Naive thymus-derived CD8-positive, alpha-beta T cell (primary cell): ENCODE measurements around the gene GMIP. TPM values are rescaled to one million over a fixed set of nuclear protein-coding genes. Genes with fewer than 3 reads are reported as not detected.
"Not testable (repeated sequence)": the region's sequence is repeated elsewhere in the genome, so short reads cannot be mapped to it uniquely, and the experiment has no call there.

ENCODE experiments used
- ATAC-seq, 2 donors: fragments of 150-1000 bp; cut with Tn5 transposase in 1 of 2; sonication (Bioruptor Pico), chemical (Tn5 transposase) in 1 of 2; 1 replicate in 1 of 2; 2 replicates in 1 of 2; pipeline ENCODE4 v1.10.0; 2021; ENCODE audit warnings: mild to moderate bottlenecking in 2 of 2, moderate library complexity in 2 of 2
- POLR2A ChIA-PET: fragments of 350-600 bp; sonication (Branson Sonifier 250); formaldehyde crosslinking; loops from one replicate; lab custom pipeline; 2021; ENCODE audit warnings: antibody characterized with exemption; lab: Charles Lee
- DNase-seq, 10 donors: peaks; one replicate each; pipeline versions ENCODE4 v3.0.0 to v3.0.0-alpha.2; 2020 to 2022
- H3K27ac Mint-ChIP-seq, 10 donors: one replicate each; pipeline ENCODE4 v1.8.0; 2020 to 2022; ENCODE audit warnings: mild to moderate bottlenecking in 10 of 10, mixed read lengths in 10 of 10, moderate library complexity in 4 of 10, inconsistent platforms in 1 of 10
- H3K27me3 Mint-ChIP-seq, 5 donors: one replicate each; pipeline ENCODE4 v1.8.0; 2021 to 2022; ENCODE audit warnings: mixed read lengths in 5 of 5
- H3K36me3 Mint-ChIP-seq, 3 donors: one replicate each; pipeline ENCODE4 v1.8.0; 2020 to 2022; ENCODE audit warnings: mixed read lengths in 3 of 3, mild to moderate bottlenecking in 2 of 3, inconsistent platforms in 1 of 3
- H3K4me1 Mint-ChIP-seq, 4 donors: one replicate each; pipeline ENCODE4 v1.8.0; 2021 to 2022; ENCODE audit warnings: mixed read lengths in 4 of 4
- H3K4me3 Mint-ChIP-seq, 10 donors: one replicate each; pipeline ENCODE4 v1.8.0; 2020 to 2022; ENCODE audit warnings: mild to moderate bottlenecking in 10 of 10, mixed read lengths in 10 of 10, moderate library complexity in 6 of 10, inconsistent platforms in 1 of 10
- H3K9me3 Mint-ChIP-seq, 9 donors: one replicate each; pipeline ENCODE4 v1.8.0; 2020 to 2022; ENCODE audit warnings: mixed read lengths in 9 of 9, mild to moderate bottlenecking in 3 of 9, inconsistent platforms in 1 of 9, moderate library complexity in 1 of 9
- polyA plus RNA-seq, 3 donors: library from polyadenylated mRNA; unstranded; fragments of 300-500 nt; fragmentation: Illumina TruSeq; gene quantifications; one replicate each; pipeline ENCODE4 v1.2.3, GENCODE V29; 2021
- total RNA-seq, 8 experiments: library from RNA in 2 of 8; stranded (reverse) in 2 of 8; gene quantifications; one replicate each; pipeline ENCODE4 v1.2.3 and lab custom pipeline; 2021 to 2026

Gene GMIP
- total and polyA plus RNA-seq, 5 experiments from 2014 or later, result 40.6 to 135 (median 72.4) TPM

DNA sequence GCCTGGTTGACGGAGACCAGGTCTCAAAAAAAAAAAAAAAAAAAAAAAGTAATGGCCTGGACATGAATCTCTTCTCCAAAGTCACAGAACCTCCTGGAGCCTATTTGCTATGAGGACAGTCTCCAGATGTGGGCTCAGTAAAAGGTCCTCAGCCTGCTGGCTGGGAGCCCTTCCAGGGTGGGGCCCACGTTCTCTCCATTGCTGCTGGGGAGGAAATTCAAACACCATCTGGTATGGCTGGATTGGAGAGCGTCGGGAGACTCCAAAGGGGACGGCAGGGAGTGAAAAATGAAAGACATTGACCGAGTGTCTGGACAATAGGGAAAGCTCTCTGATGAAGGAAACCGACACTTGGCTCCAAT, 23.6 kb downstream of the GMIP start:
- H3K4me3 Mint-ChIP-seq, result peak overlapping the region in 2 of 10 donors; percentile 7 to 15
- H3K9me3 Mint-ChIP-seq, result no peaks in the 10 kb centered on the region
- H3K27ac Mint-ChIP-seq, result peak overlapping the region in 7 of 10 donors; percentile 13 to 100 (median 71)
- H3K4me1 Mint-ChIP-seq, result peaks cover 20 to 57% (median 46%) of the 10 kb centered on the region in 4 donors
- H3K27me3 Mint-ChIP-seq, result no peaks in the 10 kb centered on the region
- DNase-seq (peak in 1 of 10 donors; percentile 45), ATAC-seq (no peak)
- POLR2A ChIA-PET, result interaction anchor here (0.6 to 3.3 kb wide), 6 partner anchors 11 to 74 kb away, joined by 3 to 22 read pairs (median 5); partner anchors contain the start of gene ATP13A1
- peaks cover 0 to 25% (median 10%) of the 10 kb centered on the region in 3 donors for H3K36me3 Mint-ChIP-seq

DNA sequence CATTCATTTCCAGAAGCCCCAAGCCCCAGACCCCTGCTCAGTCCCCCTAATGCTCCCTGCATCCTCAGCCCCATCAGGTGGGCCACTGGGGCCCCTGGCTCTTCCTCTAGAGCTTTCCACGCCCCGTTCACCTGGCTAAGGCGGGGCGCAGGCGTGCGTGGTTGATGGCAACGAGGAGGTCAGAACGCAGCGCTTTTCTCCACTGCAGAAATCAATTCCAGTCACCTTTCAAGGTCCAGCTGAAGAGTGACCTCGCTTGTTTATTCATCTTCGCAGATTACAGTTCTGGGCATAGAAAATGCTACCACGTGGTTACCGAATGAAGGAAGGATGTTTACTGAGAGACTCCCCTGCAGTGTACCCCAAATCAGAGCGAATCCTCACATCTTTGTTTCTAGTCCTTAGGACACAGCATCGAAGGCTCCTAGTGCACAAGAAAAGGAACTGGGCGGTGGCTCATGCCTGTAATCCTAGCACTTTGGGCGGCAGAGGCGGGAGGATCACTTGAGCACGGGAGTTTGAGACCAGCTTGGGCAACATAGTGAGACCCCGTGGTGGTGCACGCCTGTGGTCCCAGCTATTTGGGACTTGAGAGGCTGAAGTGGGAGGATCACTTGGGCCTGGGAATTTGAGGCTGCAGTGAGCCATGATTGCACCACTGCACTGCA, 24.1 kb downstream of the GMIP start:
- H3K27ac Mint-ChIP-seq, result peak overlapping the region; percentile 81 to 100 (median 97)
- H3K9me3 Mint-ChIP-seq, result no peaks in the 10 kb centered on the region
- H3K36me3 Mint-ChIP-seq, result peaks cover 0 to 21% (median 10%) of the 10 kb centered on the region in 3 donors
- H3K4me3 Mint-ChIP-seq, result peak overlapping the region; percentile 72 to 97 (median 88)
- peaks cover 20 to 59% (median 47%) of the 10 kb centered on the region in 4 donors for H3K4me1 Mint-ChIP-seq
- POLR2A ChIA-PET, result interaction anchor here (0.7 to 3.6 kb wide), 9 partner anchors 8 to 73 kb away, joined by 3 to 23 read pairs (median 4); partner anchors contain the start of genes ATP13A1 and LPAR2
- H3K27me3 Mint-ChIP-seq, result no peaks in the 10 kb centered on the region
- DNase-seq (peak in 1 of 10 donors; percentile 56), ATAC-seq (no peak)

DNA sequence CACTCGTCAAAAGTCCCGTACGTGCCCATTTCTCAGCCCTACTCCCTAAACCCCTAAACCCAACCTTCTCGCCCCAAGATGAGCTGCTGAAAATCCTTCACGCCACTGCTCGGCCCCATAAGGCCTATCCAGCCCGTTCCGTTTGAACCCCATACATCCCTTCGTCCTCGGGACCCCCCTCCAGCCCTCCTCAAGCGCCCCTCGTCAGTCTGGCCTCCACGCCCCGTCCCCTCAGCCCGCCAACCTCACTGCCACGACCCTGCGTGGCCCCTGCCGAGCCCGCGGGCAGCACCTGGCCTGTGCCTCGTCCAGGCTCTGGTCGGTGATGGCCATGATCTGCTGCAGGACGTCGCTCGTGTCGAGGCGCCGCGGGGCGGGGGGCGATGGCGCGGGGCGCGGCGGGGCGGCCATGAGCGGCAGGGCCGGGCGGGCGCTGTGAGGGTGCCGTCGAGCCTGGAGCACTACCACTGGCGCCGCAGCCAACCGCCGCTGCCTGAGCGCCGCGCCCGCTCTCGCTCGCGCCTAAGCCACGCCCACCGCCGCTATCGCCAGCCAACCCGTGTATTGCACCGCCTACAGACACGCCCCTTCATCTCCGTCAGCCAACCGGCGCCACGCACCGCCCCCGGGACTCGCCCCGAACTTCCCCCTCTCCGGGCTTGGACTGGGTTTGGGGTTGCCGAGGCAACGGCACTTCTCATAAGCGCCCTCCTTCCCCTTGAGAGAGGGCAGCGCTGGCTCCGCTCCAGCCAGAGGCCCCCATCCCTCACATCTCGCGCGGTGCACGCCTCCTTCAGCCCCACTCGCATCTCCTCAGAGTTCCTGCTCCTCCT, 25.0 kb downstream of the GMIP start, which contains the start of gene PBX4:
Gene PBX4, minus strand, starts transcription at position 469 of the 833 bp plus-strand sequence. Its CDS starts 58 bp downstream, at position 411.
- Mint-ChIP-seq H3K4me3 (peak within 1 kb of the TSS; percentile 72 to 97 (median 93)), H3K9me3 (no peaks in the 10 kb centered on the region), H3K27me3 (no peaks in the 10 kb centered on the region), H3K36me3 (peaks cover 0 to 17% (median 3%) of the 10 kb centered on the region in 3 donors), H3K27ac (peak within 1 kb of the TSS; percentile 81 to 100 (median 97)), H3K4me1 (peaks cover 25 to 57% (median 49%) of the 10 kb centered on the region in 4 donors)
- peak; percentile 92 to 93 for ATAC-seq
- DNase-seq, result peak; percentile 96 to 100 (median 99)
- POLR2A ChIA-PET, result interaction anchor here (0.8 to 3.6 kb wide), 10 partner anchors 9 to 70 kb away, joined by 3 to 23 read pairs (median 4); partner anchors contain the start of genes ATP13A1 and LPAR2

DNA sequence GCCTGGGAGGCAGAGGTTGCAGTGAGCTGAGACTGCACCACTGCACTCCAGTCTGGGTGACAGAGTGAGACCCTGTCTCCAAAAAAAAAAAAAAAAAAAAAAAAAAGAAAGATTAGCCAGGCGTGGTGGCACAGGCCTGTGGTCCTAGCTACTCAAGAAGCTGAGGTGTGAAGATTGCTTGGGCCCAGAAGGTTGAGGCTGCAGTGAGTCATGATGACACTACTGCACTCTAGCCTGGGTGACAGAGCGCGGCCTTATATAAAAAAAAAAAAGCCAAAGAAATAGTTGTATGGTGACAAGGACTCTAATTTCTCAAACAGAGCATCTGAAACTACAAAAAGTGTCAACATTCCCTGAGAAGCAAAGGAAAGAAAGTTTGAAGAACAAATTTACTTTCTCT, 28.4 kb downstream of the GMIP start:
- Mint-ChIP-seq H3K36me3 (peaks cover 0 to 12% (median 8%) of the 10 kb centered on the region in 3 donors), H3K4me1 (peaks cover 26 to 67% (median 60%) of the 10 kb centered on the region in 4 donors), H3K27ac (peak overlapping the region in 9 of 10 donors; percentile 31 to 92 (median 74)), H3K4me3 (peak overlapping the region in 7 of 10 donors; percentile 5 to 73 (median 37)), H3K9me3 (no peaks in the 10 kb centered on the region), H3K27me3 (no peaks in the 10 kb centered on the region)
- POLR2A ChIA-PET, result interaction anchor here (0.6 to 0.7 kb wide), 3 partner anchors 9 to 49 kb away, joined by 3 to 4 read pairs (median 4); no protein-coding TSS in a partner anchor
- ATAC-seq (no peak), DNase-seq (peak in 1 of 10 donors; percentile 27)

DNA sequence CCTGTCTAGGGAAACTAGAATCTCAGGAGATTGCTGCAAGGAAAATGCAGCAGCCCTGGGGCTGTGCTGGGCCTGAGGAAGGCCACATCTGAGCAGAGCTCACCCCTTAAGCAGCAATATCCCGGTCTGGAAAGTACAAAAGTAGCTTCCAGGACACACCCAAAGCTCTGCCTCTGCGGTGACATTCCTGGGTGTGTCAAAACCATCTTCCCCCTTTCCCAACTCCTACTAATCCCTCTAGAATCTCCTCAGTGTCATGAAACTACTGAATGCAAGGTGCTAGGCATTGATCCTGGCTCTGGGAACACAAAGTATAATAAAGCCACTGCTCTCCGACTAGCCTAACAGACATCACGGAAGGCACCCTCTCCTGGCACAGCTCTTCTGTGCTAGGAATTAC, 30.0 kb downstream of the GMIP start:
- Mint-ChIP-seq H3K4me3 (peak overlapping the region in 1 of 10 donors; percentile 17), H3K9me3 (no peaks in the 10 kb centered on the region), H3K36me3 (peaks cover 0 to 17% (median 16%) of the 10 kb centered on the region in 3 donors), H3K4me1 (peaks cover 28 to 65% (median 54%) of the 10 kb centered on the region in 4 donors), H3K27me3 (no peaks in the 10 kb centered on the region), H3K27ac (peak overlapping the region in 3 of 10 donors; percentile 30 to 54 (median 52))
- ATAC-seq (no peak), DNase-seq (no peak)
- POLR2A ChIA-PET, result interaction anchor here (0.9 to 1.5 kb wide), 3 partner anchors 9 to 15 kb away, joined by 3 to 15 read pairs (median 7); partner anchors contain the start of gene LPAR2

DNA sequence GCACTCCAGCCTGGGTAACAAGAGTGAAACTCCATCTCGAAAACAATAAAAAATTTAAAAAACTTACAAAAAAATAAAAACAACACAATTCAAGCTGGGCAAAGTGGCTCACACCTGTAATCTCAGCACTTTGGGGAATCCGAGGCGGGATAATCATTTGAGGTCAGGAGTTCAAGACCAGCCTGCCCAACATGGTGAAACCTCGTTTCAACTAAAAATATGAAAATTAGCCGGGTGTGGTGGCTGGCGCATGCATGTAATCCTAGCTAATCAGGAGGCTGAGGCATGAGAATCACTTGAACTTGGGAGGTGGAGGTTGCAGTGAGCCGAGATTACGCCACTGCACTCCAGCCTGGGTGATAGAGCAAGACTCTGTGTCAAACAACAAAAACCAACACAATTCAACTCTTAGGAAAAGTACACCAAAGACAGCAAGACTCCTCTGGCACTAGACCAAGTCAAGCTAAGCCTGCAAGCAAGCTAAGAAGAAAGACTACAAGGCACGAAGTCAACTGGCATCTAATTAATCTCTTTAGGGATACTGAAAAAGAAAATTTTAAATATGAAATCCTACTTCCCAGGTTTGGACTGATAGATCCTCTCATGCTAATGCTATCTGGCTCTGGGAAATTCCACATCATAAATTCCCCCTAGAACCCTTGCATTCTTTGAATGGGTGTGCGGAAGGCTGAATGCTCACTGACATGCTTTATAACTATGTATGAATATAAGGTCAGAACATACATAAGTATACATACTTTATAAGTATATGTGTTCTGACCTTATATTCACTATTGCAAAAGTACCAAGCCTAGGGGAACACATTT, 32.9 kb downstream of the GMIP start:
- no peaks in the 10 kb centered on the region for H3K9me3 Mint-ChIP-seq

DNA sequence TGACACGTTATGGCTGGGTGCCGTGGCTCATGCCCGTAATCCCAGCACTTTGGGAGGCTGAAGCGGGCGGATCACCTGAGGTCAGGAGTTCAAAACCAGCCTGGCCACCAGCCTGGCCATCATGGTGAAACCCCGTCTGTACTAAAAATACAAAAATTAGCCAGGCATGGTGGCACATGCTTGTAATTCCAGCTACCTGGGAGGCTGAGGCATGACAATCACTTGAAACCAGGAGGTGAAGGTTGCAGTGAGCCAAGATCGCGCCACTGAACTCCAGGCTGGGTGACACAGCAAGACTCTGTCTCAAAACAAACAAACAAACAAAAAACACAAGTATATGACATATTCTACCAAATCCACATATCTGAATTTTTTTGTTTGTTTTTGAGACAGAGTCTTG, 36.8 kb downstream of the GMIP start:
- peak overlapping the region in 4 of 10 donors; percentile 4 to 77 (median 38) for H3K4me3 Mint-ChIP-seq
- DNase-seq, result not testable (repeated sequence)
- peak overlapping the region in 9 of 10 donors; percentile 81 to 96 (median 94) for H3K27ac Mint-ChIP-seq

More for the DNA sequence above, 32.9 kb downstream of the GMIP start:
- Mint-ChIP-seq H3K4me3 (no peak overlapping the region), H3K27ac (peak overlapping the region in 4 of 10 donors; percentile 8 to 71 (median 45)), H3K27me3 (no peaks in the 10 kb centered on the region), H3K36me3 (peaks cover 0 to 21% (median 18%) of the 10 kb centered on the region in 3 donors), H3K4me1 (peaks cover 21 to 60% (median 44%) of the 10 kb centered on the region in 4 donors)
- DNase-seq, result no peak
- ATAC-seq, result no peak
- POLR2A ChIA-PET, result interaction anchor here (0.7 to 1.3 kb wide), 4 partner anchors 13 to 73 kb away, joined by 3 to 5 read pairs (median 4); partner anchors contain the start of gene CILP2

DNA sequence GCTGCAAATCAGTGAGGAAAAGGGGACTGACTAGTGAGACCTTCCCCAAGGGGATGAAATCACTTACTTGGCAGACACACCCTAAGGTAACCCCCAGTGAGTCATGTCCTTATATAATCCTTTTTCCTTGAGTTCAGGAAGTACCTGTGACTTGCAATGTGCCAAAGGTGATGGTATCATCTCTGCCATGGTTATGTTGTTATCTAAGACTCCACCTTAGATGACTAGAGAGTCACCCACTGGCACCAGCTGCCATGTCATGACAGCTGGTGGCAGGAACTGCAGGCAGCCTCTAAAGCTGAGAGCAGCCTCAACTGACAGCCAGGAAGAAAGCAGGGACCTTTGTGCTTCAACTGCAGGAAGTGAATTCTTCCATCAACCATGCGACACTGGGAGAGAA, 37.4 kb downstream of the GMIP start:
- Mint-ChIP-seq H3K27ac (peak overlapping the region; percentile 81 to 96 (median 92)), H3K9me3 (no peaks in the 10 kb centered on the region), H3K4me1 (peaks cover 30 to 66% (median 50%) of the 10 kb centered on the region in 4 donors), H3K36me3 (peaks cover 0 to 13% (median 10%) of the 10 kb centered on the region in 3 donors), H3K4me3 (peak overlapping the region in 8 of 10 donors; percentile 33 to 79 (median 62)), H3K27me3 (no peaks in the 10 kb centered on the region)
- ATAC-seq (peak; percentile 73 to 85), DNase-seq (peak in 7 of 10 donors; percentile 37 to 73 (median 45))
- POLR2A ChIA-PET, result interaction anchor here (0.6 to 7.5 kb wide), 9 partner anchors 9 to 221 kb away, joined by 3 to 39 read pairs (median 4); partner anchors contain the start of genes ATP13A1 and LPAR2

More for the DNA sequence above, 36.8 kb downstream of the GMIP start:
- H3K9me3 Mint-ChIP-seq, ATAC-seq, H3K27me3 Mint-ChIP-seq: not testable (repeated sequence)
- peaks cover 0 to 13% (median 10%) of the 10 kb centered on the region in 3 donors for H3K36me3 Mint-ChIP-seq
- POLR2A ChIA-PET, result interaction anchor here (0.6 to 7.5 kb wide), 5 partner anchors 17 to 414 kb away, joined by 3 to 39 read pairs (median 5); partner anchors contain the start of genes ATP13A1 and LPAR2
- peaks cover 23 to 61% (median 43%) of the 10 kb centered on the region in 4 donors for H3K4me1 Mint-ChIP-seq

DNA sequence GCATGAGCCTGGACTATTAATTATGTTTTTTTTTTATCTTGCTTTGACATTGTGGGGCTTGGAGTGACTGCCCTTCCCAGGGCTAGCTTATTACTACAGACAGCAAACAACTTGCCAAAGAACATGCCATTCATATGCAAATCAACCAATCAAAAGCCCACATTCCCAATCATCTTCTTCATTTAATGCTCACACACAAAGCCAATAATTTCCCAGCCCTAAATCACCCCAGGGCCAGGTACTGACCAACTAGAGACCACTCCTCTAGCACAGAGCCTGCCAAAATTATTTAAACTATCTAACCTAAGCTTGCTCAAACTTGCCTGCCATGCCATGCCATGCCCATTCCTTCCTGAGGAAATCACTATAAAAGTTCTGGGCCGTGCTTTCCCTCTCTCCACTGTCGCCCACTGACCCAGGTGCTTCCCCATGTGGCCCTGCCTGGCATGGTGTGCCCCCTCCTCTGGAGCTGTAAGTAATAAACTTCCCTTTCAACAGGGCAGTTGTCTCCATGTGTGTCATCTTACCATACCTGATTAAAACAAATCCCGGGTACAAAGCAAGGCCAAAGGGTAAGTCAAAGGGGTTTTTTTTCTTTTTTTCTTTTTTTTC, 40.6 kb downstream of the GMIP start:
- H3K4me1 Mint-ChIP-seq, result peaks cover 31 to 72% (median 59%) of the 10 kb centered on the region in 4 donors
- H3K4me3 Mint-ChIP-seq, result peak overlapping the region in 9 of 10 donors; percentile 44 to 74 (median 60)
- DNase-seq, result no peak

DNA sequence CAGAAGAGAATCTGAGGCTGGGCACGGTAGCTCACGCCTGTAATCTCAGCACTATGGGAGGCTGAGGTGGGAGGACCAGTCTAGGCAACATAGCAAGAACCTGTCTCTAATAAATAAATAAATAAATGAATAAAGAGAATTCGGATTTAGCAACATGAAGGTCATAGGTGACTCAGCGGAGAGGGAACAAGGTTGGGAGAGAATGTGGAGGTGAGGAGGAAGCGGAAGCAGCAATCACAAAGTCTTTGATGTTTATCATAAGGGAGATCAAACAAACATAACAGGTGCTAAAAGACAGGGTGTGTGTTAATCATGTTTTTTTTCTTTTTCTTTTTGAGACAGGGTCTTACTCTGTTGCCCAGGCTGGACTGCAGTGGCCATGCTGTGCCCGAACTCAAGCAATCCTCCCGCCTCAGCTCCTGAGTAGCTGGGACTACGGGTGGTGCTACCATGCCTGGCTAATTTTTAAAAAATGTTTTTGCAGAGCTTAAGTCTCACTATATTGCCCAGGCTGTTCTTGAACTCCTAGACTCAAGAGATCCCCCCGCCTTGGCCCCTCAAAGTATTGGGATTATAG, 41.2 kb downstream of the GMIP start:
- no peaks in the 10 kb centered on the region for H3K9me3 Mint-ChIP-seq
- H3K36me3 Mint-ChIP-seq, result peaks cover 0 to under 1% (median 0%) of the 10 kb centered on the region in 3 donors
- H3K4me3 Mint-ChIP-seq, result peak overlapping the region; percentile 44 to 74 (median 60)
- ATAC-seq (peak in 1 of 2 donors; percentile 10), DNase-seq (peak in 6 of 10 donors; percentile 16 to 66 (median 56))
- H3K4me1 Mint-ChIP-seq, result peaks cover 34 to 77% (median 64%) of the 10 kb centered on the region in 4 donors
- no peaks in the 10 kb centered on the region for H3K27me3 Mint-ChIP-seq
- H3K27ac Mint-ChIP-seq, result peak overlapping the region; percentile 57 to 94 (median 88)
- POLR2A ChIA-PET, result interaction anchor here (0.6 to 7.5 kb wide), 18 partner anchors 12 to 310 kb away, joined by 3 to 39 read pairs (median 3); partner anchors contain the start of genes CILP2, GMIP, LPAR2 and PBX4

More for the DNA sequence above, 40.6 kb downstream of the GMIP start:
- POLR2A ChIA-PET, result interaction anchor here (0.6 to 7.5 kb wide), 16 partner anchors 13 to 187 kb away, joined by 3 to 39 read pairs (median 4); partner anchors contain the start of genes CILP2, GMIP, LPAR2 and PBX4
- Mint-ChIP-seq H3K36me3 (no peaks in the 10 kb centered on the region), H3K9me3 (no peaks in the 10 kb centered on the region), H3K27ac (peak overlapping the region; percentile 57 to 94 (median 88)), H3K27me3 (no peaks in the 10 kb centered on the region)
- no peak for ATAC-seq
